Activated gamma-delta T cell treated with anti-CD3 and anti-CD28 coated beads, Interleukin-2, amount 50 U/mL, for 16 hours (primary cell): Measurements from ENCODE around the gene GPR37.

ENCODE experiments used
- DNase-seq: peaks from one replicate; pipeline ENCODE4 v3.0.0-alpha.2; 2020; ENCODE audit warnings: low read depth

GPR37 gene

DNA sequence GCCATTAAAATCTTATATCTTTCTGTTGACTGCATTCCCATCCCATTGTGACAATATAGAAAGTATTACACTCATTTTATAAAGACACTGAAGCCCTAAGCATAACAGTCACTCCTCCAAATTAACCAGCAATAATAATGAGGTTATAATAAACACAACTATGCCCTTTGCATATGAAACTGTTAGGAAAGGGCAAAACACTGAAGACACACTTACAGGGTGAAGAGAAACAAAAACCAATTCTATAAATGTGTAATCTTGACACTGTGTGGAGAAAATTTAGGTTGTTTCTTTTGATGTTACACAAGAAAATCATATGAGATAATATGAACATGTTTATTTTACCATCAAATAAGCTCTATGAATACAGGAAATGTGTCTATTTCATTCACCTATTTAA, 14.0 kb upstream of the GPR37 start:
- DNase-seq, result no peak

DNA sequence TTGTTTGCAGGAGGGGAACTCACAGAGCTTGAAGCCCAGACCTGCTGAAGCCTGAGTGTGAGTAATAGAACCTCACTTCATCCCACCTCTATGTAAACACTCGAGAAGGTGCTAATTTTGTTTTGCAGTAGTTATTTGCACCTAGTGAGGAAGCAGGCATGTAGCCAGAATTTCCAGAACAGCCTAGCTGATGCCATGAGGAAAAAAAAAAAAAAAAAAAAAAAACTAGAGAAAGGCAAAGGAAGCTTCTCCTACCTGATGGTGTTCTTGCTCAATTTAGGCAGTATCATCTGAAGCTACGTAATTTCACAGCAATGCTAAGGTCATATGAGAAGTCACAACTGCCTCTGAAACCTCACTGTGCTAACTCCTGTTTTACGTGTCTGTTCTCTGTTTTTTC, 13.6 kb upstream of the GPR37 start:
- DNase-seq, result no peak

DNA sequence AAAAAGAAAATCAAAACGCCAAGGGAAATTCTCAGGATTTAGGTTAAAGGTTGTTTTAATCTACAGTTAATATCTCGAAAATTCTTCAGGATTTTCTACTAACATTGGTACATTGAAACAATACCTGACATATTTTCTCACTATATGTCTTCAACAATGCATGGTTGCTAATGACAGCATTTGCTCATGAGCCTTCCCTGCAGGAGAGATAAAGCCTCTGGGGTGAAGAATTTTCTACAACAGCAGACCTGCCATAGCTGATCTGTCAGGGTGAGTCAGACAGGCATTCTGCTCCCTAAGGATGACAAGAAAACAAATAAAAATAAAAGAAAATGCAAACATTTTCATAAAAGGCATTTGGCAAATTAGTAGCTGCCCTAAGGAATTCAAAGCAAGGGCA, 11.7 kb upstream of the GPR37 start:
- DNase-seq, result no peak

DNA sequence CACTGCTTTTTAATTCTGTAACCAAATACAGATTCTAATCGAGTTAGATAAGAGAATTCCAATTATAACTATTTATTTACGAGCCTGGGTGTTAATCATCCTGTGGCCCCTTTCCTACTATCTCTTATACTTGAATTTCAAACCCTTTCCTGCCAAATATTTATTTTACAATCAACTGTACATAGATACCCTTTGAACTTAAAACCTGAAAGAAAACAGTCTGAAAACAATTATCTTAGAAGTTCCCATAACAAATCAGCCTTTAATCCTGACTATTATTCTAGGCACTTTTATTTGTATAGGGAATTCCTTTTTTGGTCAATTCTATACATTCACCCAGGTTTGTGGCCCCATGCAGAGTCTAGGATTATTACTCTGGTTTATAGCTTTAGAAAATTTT, 10.6 kb upstream of the GPR37 start:
- DNase-seq, result no peak

DNA sequence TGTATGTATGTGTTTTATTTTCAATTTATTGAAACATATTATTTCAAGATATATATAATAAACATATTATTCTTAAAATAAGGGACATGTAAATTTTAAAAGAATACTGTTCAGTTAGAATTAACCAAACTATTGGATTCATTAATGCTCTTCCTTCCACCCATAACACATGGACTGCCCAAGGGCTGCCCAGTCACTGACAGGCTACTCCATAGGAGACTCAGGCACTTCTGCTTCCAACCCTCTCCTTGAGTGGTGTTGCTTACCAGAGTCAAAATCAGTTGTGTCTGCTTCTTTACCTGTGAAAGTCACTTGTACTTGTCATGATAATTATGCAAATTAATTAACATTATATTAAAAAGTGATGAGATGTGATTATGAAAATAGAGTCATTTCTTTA, 9.8 kb upstream of the GPR37 start:
- DNase-seq, result no peak

DNA sequence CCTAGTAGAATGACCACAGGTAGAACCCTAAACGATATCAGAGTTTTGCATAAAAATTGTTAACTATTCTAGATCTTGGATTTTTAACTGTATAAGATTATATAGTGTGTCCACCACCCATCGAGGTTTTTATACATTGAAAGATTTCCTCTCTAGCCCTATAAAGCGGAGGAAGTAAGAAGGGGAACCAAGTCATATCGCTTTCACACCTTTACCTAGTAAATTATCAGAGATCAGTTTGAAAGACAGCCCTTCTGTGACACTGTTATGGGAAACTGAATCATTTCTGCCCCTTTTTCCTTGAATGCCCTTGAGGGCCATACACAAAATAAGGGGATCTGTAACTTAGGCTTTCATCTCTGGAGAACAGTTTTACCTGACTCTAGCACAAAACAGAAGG, 8.3 kb upstream of the GPR37 start:
- DNase-seq, result no peak

DNA sequence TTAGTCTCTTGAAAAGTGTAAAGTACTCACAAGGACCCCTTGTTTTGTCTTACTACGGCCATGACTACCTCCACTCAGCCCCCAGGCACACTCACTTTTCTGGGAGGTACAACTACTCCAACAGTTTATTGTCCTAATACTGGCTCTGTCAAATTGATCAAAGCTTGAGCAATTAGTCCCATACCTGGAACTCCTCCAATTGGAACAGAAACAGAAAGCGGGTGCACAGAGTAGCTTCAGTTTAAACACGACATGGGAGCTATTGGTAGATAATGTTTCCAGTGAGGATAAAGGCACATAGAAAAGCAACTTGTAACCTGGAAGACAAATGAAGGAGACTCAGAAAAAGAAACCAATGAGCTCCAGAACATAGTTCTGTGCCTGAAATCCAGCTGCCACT, 7.7 kb upstream of the GPR37 start:
- DNase-seq, result no peak

DNA sequence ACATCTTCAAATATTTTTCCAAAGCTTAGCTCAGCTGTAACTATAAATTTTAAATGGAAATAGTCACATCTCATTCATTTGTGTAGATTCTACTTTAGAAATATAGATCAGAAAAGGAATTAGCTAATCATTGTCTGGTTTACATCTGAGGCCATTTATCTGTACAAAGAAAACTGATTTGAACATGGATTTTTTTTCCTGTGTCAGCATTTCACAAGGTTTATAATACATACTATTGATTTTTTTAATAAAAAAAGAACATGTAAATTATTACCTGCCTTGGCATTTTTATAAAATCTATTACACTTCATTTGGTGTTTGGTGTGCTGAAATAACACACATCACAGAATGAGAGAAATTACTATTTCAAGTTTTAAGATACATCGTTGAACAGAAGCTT, 3.5 kb upstream of the GPR37 start:
- DNase-seq, result no peak

DNA sequence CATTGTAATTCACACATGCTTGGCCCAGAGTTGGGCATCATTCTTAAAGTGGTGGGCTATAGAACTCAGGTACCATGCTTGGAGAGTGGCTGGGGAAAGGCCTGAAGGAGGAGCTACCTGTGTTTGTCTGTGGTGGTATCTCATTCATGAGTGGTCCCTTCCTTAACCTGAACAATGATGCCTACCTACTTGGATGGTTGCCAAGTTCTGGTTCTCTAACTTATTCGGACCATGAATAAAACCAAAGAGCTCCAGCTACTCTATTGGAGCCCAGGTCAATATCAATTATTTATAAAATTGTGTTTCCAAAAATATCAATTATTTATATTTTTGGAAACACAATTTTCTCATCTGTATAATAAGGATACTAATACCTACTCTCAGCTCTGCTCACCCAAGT, 2.9 kb upstream of the GPR37 start:
- no peak for DNase-seq

DNA sequence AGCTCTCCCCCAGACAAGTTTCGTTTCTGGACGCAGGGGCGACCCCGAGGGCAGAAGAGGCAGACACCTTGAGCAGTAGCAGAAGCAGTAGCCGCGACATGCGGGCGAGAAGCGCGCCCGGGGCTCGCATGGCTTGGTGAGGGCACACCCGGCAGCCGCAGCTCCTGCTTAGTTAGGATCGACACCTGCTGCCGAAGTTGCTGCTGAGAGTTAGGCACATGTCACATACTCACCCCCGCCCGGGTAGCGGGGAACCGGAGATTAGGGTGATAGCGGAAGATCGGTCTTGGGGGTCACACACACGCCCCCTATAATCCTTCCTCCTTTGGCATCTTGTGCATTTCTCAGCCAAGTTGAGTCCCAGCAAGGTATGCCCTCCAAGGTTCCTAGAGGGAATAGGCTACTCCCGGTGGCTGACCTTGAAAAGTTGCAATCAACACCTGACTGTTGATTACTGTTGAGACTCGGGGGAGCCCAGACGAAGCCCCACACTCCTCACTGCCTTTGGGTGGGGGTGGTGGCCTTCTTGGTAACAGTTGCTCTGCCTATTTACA, 668 bp downstream of the GPR37 start:
- DNase-seq, result no peak

DNA sequence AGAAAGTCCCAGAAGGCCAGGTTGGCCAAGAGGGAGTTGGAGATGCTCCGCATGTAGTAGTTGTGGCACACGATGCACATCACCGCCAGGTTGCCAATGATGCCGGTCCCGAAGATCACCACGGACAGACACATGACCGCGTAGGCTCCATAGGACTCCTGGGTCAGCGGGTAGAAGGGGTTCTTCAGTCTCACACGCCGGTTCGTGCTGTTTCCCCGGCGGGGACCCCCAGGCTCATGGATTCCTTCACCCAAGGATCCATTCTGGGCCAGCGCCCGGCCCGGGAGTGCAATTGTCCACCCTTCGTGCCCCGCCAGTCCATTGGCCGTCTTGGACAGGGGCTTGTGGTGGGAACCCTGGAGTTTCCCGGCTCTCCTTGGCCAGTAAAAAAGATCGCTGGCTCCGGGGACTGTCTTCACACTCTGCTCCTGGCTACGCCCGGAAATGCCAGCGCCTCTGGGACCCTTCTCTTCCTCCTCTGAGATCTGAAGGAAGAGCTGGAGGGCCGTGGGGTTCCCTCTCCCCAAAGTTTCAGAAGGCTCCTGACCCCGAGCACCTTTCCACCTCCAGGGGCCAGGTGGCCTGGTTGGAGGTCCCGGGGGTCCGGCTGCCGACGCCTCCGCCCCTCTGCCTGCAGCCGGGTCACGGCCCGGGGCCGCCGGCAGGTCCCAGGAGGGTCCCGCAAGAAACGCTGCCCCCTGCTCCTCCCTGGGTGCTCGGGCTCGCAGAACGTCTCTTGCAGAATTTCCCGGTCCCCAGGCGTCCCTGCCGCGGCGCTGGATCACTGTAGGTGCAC, 1.3 kb downstream of the GPR37 start:
- no peak for DNase-seq

DNA sequence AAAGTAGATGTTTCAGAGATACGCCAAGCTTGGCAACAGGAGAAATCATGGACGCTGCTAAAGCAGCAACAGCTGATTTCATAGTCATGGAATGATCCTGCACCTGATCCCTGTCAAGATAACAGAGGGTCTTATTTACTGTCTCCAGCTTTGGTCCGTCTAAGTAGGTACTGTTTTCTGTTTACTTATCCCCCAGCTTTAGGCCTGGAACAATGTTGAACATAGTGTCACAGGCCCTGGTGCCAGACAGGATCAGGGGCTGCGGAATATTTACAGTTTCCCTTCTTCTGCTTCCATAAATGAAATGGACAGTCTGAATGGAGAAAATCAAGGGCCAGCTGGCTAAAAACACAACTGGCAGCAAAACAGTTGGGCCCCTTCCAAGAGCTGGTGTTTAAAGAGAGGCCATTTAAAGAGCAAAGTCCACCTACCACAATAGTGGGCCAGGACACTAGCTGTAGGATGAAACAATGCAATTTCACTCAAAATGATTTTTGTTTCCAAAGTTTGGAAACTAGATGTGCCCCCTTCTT, 2.9 kb downstream of the GPR37 start:
- no peak for DNase-seq

DNA sequence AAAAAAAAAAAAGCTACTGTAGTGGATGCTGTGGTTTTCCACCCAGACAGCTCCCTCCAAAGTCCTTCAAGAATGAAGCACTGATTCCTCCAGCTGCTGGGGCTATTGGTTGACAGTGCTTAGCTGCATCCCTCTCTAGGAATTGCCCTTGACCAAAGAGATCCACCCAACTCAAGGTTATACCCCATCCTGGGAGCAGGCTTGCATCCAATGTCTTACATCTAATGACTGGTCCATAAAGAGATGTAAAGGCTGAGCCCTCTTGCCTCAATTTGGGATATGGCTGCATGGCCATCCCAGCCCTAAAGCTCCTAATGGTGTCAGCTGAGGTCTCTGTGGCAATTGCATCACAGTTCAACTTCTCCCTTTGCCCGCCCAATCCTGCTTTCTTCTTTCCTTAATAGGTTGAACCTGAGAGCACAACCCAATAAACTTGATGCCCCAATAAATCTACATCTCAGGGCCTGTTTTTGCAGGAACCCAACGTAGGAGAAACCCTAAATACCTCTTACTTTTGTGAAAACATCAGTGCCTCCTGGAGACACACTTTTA, 4.4 kb downstream of the GPR37 start:
- DNase-seq, result no peak

DNA sequence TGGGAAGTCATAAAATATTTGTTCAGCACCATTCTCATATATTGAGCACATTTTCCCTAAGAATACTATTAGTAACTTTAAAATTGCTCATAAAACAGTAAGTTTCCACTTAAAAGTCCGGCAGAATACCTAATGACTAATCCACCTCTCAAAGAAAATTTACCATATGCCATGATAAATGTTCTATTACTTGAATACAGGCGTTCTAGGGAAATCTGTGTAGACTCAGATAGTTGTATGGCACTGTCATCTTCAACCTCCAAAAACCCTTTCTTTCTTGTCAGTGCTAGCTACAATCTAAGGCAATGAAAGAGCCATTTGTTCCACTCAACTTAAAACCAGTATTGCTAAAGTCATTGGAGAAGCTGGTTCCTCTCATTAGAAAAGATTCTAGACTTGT, 7.3 kb downstream of the GPR37 start:
- no peak for DNase-seq

DNA sequence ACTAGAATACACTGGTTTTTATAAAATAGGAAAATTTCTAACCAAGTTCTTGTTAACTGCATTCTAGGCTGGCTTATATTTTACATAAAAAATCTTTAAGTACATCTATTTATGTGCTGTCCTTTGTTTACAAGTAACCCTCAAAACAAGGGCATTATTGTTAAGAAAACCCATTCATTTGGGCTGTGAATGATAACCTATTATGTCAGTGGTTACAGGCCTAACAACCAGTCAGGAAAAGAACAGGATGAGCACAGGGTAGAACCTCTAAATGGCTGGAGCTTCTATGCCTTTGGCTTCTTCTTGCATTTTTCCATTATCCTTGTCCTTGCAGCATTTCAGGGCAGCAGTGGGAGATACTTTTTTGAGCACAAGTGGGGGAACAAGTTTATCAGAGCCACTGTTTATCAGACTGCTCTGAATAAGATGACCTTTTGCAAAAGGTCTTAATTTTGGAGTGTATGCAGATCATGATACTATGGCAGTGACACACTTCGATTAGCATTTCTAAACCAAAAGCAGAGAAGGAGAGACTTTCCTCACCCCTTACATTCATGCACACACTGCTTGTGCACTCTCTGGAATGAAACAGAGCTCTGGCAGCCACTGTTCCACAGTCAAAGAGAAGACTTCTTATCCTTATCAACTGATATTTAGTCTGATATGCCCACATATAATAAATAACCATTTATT, 10.9 kb downstream of the GPR37 start:
- no peak for DNase-seq

DNA sequence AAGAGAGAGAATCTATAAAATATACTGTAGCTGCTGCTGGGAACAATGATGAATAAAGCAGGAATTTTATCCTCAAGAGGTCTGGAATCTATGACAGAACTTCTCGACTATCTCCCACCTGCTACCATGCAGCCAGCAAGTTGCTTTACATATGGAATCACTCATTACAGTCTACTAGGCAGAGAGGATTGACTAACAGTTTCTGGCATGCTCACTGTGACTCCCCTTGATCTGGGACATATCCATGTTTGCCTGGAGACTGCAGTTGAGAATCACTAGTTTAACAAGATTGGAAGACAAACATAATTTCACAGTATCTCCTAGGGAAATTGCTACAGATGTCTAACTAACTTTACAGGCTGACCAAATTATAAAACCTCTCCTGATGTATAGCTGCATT, 13.3 kb downstream of the GPR37 start:
- no peak for DNase-seq

DNA sequence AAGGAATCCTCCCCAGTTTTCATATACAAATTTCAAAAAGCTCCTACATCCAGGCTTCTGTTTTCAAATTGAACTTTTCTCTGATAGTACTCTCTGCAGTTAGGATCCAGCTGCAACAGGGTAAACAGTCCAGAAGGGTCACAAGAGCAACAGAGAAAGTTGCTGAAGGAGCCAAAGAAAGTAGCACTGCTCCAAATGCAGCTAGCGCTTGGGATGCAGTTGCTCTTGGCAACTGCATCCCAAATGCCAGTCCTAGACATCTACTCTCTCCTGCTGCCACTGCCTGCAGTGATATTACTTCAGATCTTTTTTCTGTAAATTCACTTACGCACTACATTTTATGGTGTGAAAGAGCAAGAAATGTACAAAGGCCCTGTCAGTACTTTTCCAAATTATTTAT, 14.6 kb downstream of the GPR37 start:
- no peak for DNase-seq

DNA sequence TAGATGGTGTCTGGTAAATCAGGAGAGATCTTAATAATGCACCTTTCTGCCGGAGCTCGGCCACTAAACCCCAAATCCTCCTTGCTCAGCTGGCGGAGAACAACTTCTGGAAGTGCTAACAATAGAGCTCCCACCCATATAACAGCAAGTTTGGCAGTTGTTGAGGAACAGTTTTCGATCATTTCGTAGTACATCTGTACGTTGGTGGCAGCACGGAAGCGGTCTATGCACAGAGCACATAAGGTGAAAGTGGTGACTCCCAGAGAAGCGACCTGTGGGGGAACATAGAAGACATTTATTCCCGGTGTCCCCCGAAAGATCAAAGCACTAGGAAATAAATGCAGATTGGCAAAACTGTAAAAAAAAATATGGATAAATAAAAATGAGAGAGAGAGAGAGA, 18.5 kb downstream of the GPR37 start:
- no peak for DNase-seq

DNA sequence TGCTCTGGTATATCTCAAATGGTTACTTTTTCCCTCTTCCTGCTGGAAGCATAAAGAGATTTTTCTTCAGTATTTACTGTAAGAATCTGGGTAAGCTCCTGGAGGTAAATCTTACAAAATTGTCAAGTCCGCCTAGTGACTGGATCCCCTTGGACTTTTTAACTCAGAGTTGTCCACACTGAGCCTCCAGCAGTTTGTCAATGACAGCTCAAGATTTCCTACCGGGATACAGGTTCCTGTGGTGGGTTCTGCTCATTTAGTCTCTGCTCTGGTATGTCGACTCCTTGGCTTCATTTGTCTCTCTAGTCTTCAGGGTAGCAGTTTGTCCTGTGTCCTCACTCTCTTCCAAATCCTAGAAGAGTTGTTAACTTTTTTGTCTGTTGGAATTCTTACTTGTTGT, 27.0 kb downstream of the GPR37 start:
- DNase-seq, result no peak

DNA sequence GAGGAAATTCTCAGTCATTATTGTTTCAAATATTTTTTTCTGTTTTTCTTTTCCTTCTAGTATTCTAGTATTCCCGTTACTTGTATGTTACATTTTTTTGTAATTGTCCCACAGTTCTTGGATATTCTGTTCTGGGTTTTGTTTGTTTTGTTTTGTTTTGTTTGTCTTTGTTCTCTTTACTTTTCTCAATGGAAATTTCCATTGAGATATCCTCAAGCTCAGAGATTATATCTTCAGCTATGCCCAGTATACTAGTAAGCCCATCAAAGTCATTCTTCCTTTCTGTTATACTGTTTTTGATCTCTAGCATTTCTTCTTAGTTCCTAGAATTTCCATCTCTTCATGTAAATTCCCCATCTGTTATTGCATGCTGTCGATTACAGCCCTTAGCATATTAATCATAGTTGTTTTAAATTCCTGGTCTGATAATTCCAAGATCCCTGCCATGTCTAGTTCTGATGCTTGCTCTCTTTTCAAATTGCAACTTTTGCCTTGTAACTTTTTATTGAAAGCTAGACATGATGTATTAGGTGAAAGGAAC, 27.8 kb downstream of the GPR37 start:
- no peak for DNase-seq

DNA sequence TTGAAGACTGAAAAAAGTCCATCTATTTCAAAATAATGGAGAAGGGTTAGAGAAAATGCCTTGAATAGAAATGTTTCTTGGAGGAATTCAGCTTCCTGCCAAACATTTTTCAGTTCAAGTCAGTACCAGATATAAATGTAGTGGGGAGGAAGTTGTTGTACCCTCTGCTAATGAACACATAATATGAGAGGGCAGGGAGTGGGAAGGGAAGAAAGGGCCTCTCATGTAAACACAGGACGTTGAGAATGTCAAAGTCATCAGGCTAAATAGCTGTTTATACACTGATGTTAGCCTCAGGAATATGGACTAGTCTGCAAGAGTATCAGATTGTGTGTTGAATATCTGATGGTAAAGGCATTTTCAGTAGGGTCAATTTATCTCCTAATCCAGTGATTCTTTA, 37.0 kb downstream of the GPR37 start:
- DNase-seq, result no peak

DNA sequence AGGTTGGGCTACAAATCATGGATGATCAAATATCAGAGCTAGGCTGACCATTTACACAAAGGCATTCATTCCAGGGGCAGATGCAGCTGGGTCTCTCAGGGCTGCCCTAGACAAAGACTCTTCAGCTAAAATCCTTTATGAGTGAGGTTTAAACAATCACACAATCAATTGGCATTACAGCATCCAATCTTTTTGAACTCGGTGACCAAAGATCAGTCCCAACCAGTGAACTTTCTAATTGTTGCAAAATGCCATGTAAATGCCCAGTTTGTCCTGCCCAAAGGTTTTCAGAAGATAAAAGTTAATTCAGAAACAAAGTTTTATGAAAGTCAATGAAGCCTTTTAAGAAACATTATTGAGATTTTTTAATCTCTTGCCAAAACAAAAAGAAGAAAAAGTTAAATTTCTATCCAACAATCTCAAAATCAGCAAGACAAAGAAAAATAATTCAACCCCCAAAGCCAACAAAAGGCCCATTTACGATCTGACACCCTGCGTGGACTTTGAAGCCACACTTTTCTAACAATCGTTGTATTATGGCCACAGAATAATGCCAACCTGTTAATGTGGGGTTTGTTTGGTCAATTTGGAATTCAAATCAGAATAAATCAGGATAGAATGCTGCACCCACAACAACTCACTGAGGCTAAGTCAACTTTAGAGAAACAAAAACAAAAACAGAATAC, 40.9 kb downstream of the GPR37 start:
- no peak for DNase-seq
